HuH-7.5 (cell line): ENCODE measurements around the gene EYA2.

Source experiments
- DNase-seq: peaks from one replicate; pipeline ENCODE4 v3.0.0; 2011; ENCODE audit warnings: low spot score

Gene EYA2

DNA sequence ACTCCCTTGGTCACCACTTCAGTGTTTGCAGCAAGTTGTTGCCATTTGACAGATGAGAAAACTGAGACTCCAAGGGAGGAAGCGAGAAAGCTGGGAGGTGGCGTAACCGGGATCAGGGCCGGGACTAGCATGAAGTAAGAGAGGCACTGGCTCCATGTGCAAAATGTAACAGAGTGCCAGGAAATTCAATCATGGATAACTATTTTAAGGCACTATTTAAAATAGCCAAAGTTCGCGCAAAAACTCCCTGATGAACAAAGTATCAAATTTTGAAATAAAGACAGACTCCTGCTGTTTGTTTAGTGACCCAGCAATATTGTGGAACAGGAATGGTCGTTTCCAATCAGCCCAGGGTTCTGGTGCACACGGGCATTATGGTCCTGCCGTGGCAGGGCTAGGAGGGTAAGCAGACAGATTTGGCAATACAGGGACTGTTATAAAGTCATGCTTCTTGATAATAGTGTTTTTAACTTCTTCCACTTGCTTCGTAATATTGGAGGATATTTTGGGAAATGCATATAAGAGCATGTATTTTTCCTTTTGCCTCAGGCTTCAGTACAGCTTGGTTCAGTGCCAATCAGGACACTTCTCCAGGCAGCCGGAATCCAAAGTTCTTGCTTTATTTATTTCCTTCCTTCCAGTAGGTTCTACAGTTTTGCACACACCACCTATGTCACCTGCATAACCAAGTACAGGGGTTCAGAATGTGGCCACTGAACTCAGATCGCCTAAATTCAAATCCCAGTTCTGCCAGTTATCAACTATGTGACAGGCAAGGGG, 141.6 kb downstream of the EYA2 start:
- DNase-seq: no peak

DNA sequence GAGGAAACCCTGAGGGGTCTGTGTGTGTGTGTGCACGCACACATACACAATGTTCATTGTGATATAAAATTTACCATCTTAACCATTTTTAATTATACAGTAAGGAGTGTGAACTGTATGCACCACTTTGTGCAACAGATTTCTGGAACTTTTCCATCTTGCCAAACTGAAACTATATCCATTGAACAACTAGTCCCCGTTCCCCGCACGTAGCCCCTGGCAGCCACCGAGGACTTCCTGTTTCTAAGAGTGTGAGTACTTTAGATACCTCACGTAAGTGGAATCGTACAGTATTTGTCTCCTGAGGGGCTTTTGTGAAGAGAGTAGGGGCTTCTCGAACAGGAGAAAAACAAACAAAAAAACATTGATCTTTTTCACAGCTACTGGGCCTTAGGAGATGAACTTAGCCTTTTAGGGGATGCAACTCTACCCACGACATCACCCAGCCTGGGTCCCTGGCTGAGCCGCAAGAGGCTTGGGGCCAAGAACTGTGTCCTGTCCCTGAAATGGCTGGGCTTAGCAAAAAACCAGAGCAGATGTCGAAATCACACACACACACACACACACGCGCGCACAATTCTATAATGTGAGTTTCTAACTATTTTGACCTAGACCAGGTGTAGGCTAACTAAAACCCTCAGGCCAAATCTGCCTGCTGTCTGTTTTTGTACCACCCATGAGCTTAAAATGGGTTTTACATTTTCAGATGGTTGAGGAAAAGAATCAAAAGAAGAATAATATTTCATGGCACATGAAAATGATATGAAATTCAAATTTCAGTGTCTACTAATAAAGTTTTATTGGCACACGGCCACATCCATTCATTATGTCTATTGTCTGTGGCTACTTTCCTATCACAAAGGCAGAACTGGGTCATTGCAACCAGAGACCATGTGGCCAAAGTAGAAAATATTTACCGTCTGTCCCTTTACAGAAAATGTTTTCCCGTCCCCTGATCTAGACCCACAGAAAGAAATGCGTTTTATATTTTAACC, 144.2 kb downstream of the EYA2 start:
- no peak for DNase-seq

DNA sequence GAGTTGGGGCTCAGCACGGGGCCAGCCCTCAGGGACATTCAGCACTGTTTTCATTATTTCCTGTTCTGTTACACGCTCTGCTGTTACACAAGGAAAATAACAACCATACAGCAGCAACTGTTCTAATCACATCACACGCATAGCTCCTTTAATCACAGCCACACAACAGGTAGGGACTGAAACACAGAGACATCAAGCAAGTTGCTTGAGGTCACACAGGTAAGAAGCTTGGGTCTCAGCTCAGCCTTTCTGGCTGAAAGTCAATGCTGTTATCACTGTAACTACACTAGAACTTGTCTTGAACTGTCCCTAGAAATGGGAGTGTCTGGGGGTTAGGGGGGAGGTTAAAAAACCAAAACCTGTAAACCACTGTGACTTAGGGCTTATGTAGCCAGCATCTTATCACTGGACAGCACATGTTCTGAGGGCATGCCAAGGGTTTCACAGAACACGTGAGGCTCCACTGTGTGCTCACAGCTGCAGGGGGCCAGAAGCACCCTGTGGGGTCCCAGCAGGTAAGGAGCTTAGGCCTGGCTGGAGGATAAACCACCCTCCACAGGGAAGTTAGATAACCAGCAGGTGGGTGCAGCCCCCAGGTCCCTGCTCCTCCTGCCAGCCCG, 146.0 kb downstream of the EYA2 start:
- DNase-seq: no peak

DNA sequence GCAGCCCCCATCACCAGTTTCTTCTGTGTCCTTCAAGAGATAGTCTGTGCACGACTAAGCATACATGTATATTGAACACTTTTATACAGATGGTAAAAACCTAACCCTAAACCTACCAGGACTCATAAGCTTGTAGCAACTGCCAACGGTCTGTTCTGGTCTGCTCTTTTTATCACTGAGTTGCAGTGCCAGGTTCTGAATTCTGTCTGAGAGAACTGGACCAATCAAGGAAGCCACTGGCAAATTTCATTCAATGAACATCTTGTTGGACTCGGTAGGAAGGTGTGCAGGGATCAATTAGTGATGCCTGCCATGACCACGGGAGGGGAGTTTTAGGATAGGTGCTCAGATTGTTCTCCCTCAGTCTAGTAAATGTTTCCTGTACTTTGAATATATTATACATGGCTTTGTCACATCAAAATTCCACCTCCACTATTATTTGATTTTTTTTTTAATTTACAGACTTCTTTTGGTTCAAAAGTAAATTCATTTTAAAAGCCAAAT, 146.8 kb downstream of the EYA2 start:
- DNase-seq: no peak

DNA sequence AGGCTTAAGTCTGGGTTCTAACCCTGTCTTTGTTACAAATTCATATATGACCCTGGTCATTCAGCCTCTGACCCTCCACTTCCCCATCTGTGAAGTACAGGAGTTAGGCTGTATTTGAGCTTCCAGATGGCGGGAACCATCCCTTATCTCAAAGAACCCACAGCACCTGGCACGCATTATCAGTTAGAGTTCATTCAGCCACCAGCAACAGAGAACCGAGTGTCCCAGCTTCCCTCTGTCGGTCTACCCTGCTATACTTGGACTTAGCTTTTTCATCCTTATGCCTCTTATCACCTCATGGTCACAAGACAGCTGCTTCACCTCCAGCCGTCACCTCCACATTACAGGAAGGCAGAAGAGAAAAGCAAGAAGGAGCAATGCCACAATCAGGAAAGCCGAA, 147.8 kb downstream of the EYA2 start:
- no peak for DNase-seq

DNA sequence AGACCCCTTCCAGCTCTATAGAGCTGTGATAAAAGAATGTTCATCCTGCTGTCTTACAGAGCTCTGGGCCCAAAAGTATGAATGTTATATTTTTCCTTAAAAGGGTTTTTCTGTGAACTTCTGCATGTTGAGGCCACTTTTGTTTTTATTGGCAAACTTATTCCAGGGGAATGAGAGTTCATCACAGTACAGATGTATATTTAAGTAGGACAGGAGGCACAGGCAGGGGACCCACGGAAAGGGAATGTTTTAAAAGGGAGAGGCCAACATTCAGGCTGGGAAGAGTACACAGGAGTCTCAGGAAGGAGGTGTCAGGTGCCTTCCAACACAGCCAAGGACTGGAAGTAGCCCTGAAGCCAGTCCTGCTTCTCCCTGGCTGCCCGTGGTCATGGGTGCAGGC, 148.4 kb downstream of the EYA2 start:
- DNase-seq: no peak

DNA sequence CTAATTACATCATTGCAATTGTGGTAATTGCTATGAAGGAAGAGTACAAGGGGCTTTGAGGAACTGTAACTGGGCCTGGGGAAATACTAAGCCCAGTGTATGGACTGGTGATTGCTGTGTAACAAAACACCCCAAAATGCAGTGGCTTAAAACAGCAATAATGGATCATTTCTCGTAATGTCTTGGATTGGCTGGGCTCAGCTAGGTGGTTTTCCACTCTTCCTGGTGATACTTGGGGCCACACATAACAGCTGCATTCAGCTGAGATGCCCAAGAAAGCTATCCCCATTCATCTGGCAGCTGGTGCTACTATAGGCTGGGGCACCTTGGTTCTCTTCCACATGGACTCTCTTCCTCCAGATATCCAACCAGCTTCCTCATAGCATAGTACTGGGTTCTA, 150.3 kb downstream of the EYA2 start:
- no peak for DNase-seq

DNA sequence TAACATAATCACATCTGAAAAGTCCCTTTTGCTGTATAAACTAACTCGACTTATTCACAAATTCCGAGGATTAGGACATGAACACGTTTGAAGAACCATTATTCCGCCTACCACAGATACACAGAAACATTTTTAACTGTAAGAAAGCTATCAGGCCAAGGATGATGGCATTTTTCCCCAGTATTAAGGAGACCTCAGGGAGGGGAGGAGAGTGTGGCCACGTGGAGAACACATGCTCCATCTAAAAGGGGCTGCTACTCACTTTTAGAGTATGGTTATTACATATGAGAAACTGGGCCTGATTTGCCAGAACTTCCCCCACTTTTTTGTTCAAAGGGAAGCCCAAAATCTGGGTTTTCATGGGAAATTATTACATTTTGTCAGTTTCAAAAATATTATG, 153.4 kb downstream of the EYA2 start:
- no peak for DNase-seq

DNA sequence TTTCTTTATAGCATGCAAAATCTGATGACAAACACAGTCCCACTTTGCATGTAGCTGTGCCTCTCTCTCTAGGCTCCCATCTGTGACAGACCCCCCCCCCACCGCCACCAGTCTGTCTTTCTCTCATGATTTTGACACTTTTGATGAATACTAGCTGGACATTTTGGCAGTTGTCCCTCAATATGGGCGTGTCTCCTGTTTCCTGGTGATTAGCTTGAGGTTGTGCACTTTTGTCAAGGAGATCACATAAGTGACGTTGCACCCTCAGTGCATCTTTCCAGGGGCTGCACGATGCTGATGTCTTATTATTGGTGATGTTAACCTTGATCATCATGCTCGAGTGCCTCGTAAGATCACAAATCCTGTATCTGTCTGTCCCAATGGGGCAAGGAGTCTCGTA, 155.1 kb downstream of the EYA2 start:
- no peak for DNase-seq

DNA sequence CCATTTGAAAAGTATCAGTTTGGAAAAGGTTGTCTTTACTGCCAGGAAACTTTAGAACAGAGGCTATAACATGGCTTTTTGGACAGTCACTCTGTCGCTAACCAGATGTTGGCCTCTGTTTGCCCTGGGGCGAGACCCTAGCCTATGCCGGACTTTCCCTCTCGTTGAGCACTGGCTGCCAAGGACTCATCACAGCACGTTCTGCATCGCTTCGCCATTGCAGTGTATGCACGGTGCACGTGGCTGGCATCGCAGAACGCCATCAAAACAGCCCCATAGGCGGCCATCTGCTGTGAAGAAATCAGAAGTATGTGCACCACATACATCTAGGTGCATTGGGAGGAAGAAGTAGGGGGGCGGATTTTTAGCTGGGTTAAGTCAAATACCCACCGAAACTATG, 156.4 kb downstream of the EYA2 start:
- no peak for DNase-seq

DNA sequence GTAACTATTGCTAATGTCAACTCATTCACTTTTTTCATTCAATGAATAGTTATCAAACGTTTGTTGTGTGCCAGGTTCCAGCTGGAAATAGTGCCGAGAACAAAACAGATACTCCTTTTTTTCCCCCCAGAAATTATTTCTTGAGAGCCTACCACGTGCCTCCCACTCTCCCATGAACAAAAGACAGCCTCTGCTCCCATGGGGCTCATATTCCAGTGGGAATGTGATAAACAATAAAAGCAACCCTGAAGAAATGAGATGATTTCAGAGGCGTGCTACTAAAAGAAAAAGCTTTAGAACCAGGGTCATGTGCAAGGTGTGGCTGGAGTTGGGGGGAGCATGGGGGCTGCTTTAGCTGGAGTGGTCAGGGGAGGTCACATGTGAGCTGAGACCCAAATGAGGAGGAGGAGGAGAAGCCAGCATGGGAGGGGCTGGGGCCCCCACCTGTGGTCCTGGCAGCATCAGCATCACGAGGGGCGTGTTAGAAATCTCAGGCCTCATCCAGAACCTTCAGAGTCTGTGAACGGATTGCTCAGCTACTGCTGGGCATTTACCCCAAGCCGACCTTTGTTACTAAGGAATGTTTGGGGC, 157.4 kb downstream of the EYA2 start:
- DNase-seq: no peak

DNA sequence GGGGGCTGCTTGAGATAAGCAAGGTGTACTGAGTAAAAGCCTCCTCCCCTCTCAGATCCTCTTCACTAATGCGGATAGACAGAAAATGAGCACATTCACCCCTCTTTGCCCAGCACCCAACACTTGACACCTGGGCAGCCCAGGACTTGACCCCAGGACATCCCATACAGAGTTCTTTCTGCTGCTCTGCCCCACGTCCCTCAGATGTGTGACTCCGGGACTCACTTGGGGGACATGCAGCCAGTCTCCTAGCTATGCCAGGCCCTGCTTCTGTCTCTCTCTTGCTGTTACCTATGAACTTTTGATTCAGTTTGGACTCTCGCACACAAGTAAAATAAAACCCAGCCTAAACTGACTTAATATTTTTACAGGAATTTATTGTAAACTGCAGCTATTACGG, 159.9 kb downstream of the EYA2 start:
- no peak for DNase-seq

DNA sequence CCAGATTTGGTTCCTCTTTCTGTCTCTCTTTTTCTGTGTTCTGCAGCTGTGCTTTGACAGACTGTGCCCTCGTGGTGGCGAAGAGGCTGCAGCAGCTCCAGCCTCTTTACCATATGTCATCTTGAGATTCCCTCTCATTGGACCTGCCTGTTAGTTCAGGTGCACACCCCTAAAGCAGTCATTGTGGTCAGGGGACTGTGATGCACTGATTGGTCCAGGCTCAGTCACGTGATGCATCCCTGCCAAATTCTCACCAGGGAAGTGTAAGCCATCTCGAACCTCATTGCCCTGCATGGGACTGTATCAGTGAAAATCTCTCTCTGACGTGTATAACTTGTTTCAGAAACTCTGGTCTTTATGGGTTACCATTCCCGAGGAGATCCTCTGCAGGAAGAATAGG, 160.3 kb downstream of the EYA2 start:
- no peak for DNase-seq

DNA sequence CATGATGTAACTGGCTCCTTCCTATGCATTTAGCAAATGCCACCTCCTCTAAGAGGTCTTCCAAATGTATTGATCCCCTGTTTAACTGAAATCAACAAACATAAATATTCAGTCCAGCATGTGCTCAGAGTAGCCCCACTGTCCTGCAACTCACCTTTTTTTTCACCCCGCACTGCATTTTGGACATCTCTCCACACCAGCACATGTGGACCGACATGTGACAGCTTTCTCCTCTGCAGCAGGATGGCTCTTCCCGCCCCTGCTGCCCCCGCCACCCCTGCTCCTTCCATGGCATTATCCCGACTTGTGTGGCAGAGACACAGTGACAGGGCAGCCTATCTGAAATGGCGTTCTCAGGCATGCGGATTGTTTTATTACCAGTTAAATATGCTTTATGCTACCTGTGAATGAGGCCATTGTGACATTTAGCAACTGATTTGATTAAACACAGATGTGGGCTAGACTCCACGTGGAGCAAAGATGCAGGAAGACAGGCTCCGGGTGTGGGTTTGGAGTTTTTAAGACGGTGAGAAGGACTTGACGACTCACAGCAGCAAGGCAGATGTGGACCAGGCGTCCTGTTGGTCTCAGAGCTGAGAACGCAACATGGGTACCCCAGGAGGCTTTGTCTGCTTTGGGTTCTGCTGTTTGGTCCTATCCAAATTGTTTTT, 161.2 kb downstream of the EYA2 start:
- DNase-seq: no peak

DNA sequence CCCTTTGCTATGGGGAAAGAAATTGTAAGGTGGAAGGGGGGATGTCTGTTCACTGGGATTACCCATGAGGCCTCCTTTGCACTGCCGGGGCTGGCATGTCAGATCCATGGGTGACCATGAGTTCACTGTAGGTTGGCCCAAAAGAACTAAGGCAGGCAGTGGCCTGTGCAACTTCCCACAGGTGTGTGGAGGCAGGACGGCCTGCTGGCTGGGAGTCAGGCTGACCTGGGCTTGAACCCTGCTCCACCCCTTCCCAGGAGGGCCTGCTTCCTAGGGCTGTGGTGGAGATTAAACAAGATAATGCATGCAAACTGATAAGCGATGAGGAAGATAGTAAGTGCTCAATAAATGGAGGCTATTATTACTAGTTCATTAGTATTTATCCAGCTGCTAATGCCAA, 163.0 kb downstream of the EYA2 start:
- DNase-seq: no peak

DNA sequence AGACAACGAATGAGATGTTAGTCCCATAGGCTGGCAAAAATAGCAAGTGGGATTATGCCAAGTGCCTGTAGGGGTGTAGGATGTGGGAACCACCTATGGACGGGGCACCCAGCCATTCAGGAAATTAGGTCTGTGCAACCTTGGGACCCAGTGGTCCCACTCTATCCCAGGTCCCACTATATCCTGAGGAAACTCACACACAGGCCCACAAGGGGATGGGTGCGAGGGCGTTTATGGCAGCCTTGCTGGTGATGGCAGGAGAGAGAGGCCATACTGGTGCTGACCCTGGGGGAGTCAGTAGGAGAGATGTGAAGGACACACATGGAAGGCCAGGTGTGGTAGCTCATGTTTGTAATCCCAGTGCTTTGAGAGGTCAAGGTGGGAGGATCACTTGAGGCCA, 163.6 kb downstream of the EYA2 start:
- no peak for DNase-seq

DNA sequence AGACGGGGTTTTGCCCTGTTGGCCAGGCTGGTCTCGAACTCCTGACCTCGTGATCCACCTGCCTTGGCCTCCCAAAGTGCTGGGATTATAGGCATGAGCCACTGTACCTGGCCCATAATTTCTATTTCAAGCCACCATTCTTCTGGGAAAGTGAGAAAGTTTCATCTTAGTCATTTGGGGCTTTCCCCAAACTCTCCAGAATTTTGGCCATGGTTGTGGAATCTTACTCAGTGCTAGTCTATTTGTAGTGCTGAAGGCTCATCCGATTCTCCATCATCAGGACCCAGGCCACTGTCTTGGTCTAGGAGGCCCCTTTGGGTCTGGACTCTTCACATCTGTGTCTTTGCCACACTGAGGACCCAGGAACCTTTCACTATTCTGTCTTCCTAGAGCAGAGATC, 164.9 kb downstream of the EYA2 start:
- no peak for DNase-seq

DNA sequence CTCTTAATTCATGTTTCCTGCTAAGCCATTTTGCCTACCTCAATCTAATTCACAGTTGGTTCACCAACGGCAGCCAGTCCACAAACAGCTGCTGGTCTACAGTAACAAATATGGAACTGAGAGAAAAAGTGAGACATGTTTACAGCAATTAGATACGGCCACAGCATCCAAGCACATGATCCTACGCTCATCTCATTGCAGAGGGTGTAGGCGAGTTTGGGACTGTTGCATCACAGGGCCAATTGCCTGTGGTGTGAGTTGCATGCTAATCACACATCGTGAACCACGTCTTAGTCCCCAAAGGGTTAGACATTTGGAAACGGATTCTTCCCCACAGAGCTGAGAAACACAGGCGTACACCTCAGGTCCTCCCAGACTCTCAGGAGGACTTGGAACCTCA, 166.9 kb downstream of the EYA2 start:
- DNase-seq: no peak

DNA sequence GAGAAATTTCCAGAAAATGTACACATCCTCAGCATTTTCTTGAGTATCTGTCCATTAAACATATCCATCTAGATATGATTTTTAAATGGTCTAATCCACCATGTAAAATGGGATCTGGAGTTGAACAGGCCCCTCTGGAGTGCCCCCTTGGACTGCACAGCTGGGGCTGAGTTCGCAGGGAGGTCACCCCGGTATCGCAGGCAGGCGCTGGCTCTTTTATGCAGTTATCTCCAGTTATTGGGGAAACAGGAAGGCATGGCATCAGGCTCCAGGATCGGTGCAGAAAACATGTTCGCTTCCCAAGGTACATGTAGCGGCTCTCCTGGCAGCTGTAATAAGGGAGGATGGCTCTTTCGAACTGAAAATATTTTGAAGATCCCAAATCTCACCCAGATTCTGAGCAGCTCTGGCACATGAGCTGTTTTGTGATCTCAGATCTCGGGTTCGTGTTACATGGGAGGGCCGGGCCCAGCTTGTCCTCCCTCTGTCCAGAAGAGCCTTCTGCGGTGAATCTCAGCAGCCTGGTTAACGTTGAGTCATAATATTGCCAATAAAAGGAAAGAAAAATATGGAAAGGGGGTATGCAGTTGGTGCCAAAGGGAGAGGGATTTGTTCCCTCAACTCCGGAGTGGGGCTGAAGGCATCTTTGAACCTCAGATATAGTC, 167.7 kb downstream of the EYA2 start:
- no peak for DNase-seq

DNA sequence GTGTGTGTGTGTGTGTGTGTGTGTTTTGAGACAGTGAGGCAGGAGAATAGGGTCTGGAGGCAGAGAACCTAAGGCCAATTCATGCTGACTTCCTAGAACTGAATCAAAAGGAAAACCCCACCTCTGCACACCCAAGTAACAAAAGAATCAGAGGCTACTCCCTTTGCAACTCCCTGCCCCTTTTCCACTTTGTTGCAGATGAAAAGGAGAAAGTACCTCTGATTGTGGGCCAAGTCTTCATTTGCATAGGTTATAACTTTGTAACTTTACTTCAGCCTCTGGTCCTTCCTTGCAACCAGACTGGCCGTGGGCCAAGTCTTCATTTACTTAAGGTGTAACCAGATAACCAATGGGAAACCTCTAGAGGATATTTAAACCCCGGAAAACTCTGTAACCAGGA, 168.8 kb downstream of the EYA2 start:
- DNase-seq: no peak

DNA sequence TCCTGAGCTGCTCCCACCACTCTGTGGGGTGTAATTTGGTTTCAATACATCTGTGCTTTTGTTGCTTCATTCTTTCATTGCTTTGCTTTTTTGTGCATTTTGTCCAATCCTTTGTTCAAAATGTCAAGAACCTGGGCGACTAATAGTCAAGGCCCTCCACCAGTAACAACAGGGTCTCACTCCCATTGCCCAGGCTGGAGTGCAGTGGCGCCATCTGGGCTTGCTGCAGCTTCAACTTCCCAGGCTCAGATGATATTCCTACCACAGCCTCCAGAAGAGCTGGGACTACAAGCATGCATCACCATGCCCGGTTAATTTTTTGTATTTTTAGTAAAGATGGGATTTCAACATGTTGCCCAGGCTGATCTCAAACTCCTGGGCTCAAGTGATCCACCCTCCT, 169.2 kb downstream of the EYA2 start:
- no peak for DNase-seq
